Stomach (tissue), 4 donors: Measurements from ENCODE around the gene NEU2.

Source experiments
- CTCF ChIP-seq, 7 experiments: fragments of 450-650 bp in 4 of 7; fragments of 200-600 bp in 3 of 7; sonication (generic) in 3 of 7; IDR thresholded peaks; one replicate each; pipeline ENCODE4 v1.5.1; 2016 to 2019; ENCODE audit warnings: antibody characterized with exemption in 7 of 7, control low read depth in 2 of 7, mild to moderate bottlenecking in 1 of 7
- POLR2A ChIP-seq, 4 donors: fragments of 450-650 bp; IDR thresholded peaks; one replicate each; pipeline ENCODE4 v1.6.1; 2016; ENCODE audit warnings: antibody characterized with exemption in 4 of 4, control low read depth in 2 of 4, mild to moderate bottlenecking in 1 of 4, moderate library complexity in 1 of 4

GRCh38 chr2:232994446-232994845 lies 38.0 kb upstream of the NEU2 start:
- no peak for TF ChIP-seq CTCF (IDR thresholded peaks at IDR 0.05)
- no peak for TF ChIP-seq POLR2A (IDR thresholded peaks at IDR 0.05)
